IPS-18a (cell line): ENCODE data around the gene DEDD2.

Source experiments
- H3K27ac ChIP-seq: one replicate; pipeline ENCODE4 v1.5.1; 2013; ENCODE audit warnings: low read length
- H3K27me3 ChIP-seq: one replicate; pipeline ENCODE4 v1.6.1; 2013; ENCODE audit warnings: mild to moderate bottlenecking, low read length; ENCODE audit not compliant: control insufficient read depth, insufficient read depth
- H3K36me3 ChIP-seq: one replicate; pipeline ENCODE4 v1.6.1; 2013; ENCODE audit warnings: low read depth, low read length; ENCODE audit not compliant: control insufficient read depth
- H3K4me1 ChIP-seq: one replicate; pipeline ENCODE4 v1.6.1; 2013; ENCODE audit warnings: low read depth, low read length; ENCODE audit not compliant: control insufficient read depth
- H3K4me3 ChIP-seq: one replicate; pipeline ENCODE4 v1.5.1; 2013; ENCODE audit warnings: low read length
- H3K9ac ChIP-seq: one replicate; pipeline ENCODE4 v1.6.1; 2013; ENCODE audit warnings: mild to moderate bottlenecking, low read length, moderate library complexity
- H3K9me3 ChIP-seq: one replicate; pipeline ENCODE4 v1.6.1; 2013; ENCODE audit warnings: low read depth, low read length; ENCODE audit not compliant: control insufficient read depth

DEDD2 gene

GRCh38 chr19:42252365-42253244, 35.1 kb upstream of the DEDD2 start:
- Histone ChIP-seq H3K36me3 (peaks cover 3% of the 10 kb centered on the region), H3K9me3 (no peaks in the 10 kb centered on the region), H3K4me1 (peaks cover 17% of the 10 kb centered on the region), H3K9ac (peak overlapping the region; percentile 84), H3K27ac (peak overlapping the region; percentile 82), H3K27me3 (peaks cover 12% of the 10 kb centered on the region), H3K4me3 (peak overlapping the region; percentile 83)

GRCh38 chr19:42251572-42252358, 34.3 kb upstream of the DEDD2 start:
- Histone ChIP-seq H3K4me3 (peak overlapping the region; percentile 2), H3K27me3 (peaks cover 6% of the 10 kb centered on the region), H3K36me3 (peaks cover 3% of the 10 kb centered on the region), H3K9me3 (no peaks in the 10 kb centered on the region), H3K4me1 (peaks cover 17% of the 10 kb centered on the region), H3K27ac (no peak overlapping the region), H3K9ac (no peak overlapping the region)

- Histone ChIP-seq H3K4me1 (peaks cover 18% of the 10 kb centered on the region), H3K27me3 (no peaks in the 10 kb centered on the region), H3K27ac (no peak overlapping the region), H3K4me3 (no peak overlapping the region), H3K9me3 (no peaks in the 10 kb centered on the region), H3K9ac (no peak overlapping the region), H3K36me3 (peaks cover 3% of the 10 kb centered on the region)
These were observed 33.4 kb upstream of the DEDD2 start for GRCh38 chr19:42250666-42251531.

GRCh38 chr19:42250183-42250665, 32.7 kb upstream of the DEDD2 start:
- H3K9ac ChIP-seq, result no peak overlapping the region
- no peak overlapping the region for H3K4me3 ChIP-seq
- H3K36me3 ChIP-seq, result peaks cover 3% of the 10 kb centered on the region
- H3K27ac ChIP-seq, result no peak overlapping the region
- no peaks in the 10 kb centered on the region for H3K27me3 ChIP-seq
- H3K4me1 ChIP-seq, result peaks cover 18% of the 10 kb centered on the region
- no peaks in the 10 kb centered on the region for H3K9me3 ChIP-seq

- Histone ChIP-seq H3K4me1 (peaks cover 21% of the 10 kb centered on the region), H3K9ac (no peak overlapping the region), H3K4me3 (no peak overlapping the region), H3K27ac (no peak overlapping the region), H3K9me3 (no peaks in the 10 kb centered on the region), H3K27me3 (no peaks in the 10 kb centered on the region), H3K36me3 (peaks cover 3% of the 10 kb centered on the region)
These were observed 32.3 kb upstream of the DEDD2 start for GRCh38 chr19:42249769-42250168.

GRCh38 chr19:42249149-42249750, 31.8 kb upstream of the DEDD2 start:
- no peak overlapping the region for H3K27ac ChIP-seq
- H3K9ac ChIP-seq, result no peak overlapping the region
- H3K9me3 ChIP-seq, result no peaks in the 10 kb centered on the region
- H3K4me1 ChIP-seq, result peaks cover 23% of the 10 kb centered on the region
- H3K4me3 ChIP-seq, result no peak overlapping the region
- H3K27me3 ChIP-seq, result no peaks in the 10 kb centered on the region
- H3K36me3 ChIP-seq, result peaks cover 3% of the 10 kb centered on the region

- no peak overlapping the region for H3K9ac ChIP-seq
- H3K9me3 ChIP-seq, result no peaks in the 10 kb centered on the region
- H3K27me3 ChIP-seq, result no peaks in the 10 kb centered on the region
- H3K4me1 ChIP-seq, result peaks cover 25% of the 10 kb centered on the region
- H3K4me3 ChIP-seq, result no peak overlapping the region
- no peak overlapping the region for H3K27ac ChIP-seq
- H3K36me3 ChIP-seq, result peaks cover 3% of the 10 kb centered on the region
These were observed 31.0 kb upstream of the DEDD2 start for GRCh38 chr19:42248270-42249148.

GRCh38 chr19:42247640-42248199, 30.2 kb upstream of the DEDD2 start:
- Histone ChIP-seq H3K9ac (no peak overlapping the region), H3K4me1 (peaks cover 23% of the 10 kb centered on the region), H3K27me3 (no peaks in the 10 kb centered on the region), H3K9me3 (no peaks in the 10 kb centered on the region), H3K4me3 (no peak overlapping the region), H3K36me3 (peaks cover 3% of the 10 kb centered on the region), H3K27ac (no peak overlapping the region)

GRCh38 chr19:42246922-42247639, 29.6 kb upstream of the DEDD2 start:
- Histone ChIP-seq H3K36me3 (peaks cover 3% of the 10 kb centered on the region), H3K9ac (no peak overlapping the region), H3K27me3 (no peaks in the 10 kb centered on the region), H3K4me3 (no peak overlapping the region), H3K9me3 (no peaks in the 10 kb centered on the region), H3K27ac (no peak overlapping the region), H3K4me1 (peaks cover 20% of the 10 kb centered on the region)
